HL-60/S4 treated with retinoic acid at 250 ng/mL for 4 days and 3 days (cell line): Measurements from ENCODE around the gene EPHA6.
"Not testable (repeated sequence)": the region's sequence is repeated elsewhere in the genome, so short reads cannot be mapped to it uniquely, and the experiment has no call there.

Experiments
- in situ Hi-C: fragments of 300-500 bp; cut with MboI; formaldehyde crosslinking; loops from 2 replicates; pipeline ENCODE4 v1.7.0; 2022; ENCODE audit warnings: low sequenced_read_pairs

The EPHA6 gene

DNA sequence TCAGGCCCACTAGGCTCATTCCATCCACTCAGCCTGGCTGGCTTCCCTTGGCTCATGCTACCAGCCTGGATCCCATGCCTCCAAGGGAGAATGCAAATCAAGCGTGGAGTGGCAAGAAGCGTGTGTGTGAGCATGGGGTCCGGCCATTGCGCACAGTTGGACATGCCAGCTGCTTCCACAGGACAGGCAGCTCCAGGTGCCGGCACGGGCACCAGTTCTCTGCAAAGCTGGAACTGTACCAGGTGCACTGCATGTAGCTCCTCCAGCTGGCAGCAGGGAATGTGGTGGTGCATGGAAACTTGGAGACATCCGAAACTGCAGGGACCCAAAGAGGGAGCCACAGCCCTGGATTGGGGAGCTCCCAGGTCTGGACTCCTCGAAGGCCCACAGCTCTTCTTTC, 449.8 kb downstream of the EPHA6 start:
- in situ Hi-C loops = no loop called here

- in situ Hi-C loops = no loop called here
Observed at GRCh38 chr3:97265237-97266005, 451.0 kb downstream of the EPHA6 start.

DNA sequence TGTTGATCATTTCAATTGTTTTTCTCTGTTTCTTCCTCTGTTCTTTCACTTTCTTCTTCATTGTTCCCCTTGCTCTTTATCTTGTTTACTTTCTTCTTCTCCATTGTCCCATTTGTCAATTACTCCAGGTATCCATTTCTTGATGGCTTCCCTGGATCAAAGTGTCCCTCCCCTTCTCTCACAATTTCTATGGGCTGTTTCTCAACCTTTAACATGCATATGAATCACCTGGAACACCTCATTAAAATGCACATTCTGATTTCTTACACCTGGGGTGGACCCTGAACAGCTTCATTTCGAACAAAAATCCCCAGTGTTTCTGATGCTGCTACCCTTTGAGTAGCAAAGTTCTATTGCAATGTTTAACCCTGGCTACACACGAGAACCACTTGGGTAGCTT, 454.8 kb downstream of the EPHA6 start:
- in situ Hi-C loops = no loop called here

DNA sequence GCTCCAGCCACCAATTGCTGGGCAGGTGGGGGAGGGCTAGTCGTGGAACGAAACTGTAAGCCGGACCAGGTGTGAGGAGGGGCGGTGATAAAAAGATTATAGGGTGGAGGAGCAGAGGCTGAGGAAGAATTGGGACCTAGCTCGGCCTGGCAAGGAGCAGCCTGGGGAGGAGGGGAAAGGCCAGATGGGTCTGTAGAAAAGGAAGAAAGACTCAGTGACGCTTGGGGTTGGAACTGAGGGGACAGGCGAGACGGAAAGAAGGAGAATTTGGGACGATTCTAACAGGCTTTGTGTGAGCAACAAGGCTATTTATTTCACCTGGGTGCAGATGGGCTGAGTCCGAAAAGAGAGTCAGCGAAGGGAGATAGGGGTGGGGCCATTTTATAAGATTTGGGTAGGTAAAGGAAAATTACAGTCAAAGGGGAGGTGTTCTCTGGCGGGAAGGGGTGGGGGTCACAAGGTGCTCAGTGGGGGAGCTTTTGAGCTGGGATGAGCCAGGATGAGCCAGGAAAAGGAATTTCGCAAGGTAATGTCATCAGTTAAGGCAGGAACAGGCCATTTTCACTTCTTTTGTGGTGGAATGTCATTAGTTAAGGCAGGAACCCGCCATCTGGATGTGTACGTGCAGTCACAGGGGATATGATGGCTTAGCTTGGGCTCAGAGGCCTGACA, 462.6 kb downstream of the EPHA6 start:
- in situ Hi-C loops = not testable (repeated sequence)

DNA sequence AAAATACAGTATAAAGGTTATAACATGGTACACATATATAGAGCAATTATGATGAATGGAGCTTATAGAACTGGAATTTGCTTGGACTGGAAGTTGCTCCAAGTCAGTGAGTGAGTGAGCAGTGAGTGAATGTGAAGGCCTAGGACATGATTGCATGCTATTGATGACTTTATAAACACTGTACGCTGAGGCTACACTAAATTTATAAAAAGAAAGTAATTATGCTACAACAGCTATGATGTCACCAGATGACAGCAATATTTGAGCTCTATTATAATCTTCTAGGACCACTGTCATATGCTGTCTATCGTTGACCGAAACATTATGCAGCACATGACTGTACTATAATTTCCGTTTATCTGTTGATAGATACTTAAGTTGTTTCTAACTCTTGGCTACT, 463.3 kb downstream of the EPHA6 start:
- in situ Hi-C loops = no loop called here

DNA sequence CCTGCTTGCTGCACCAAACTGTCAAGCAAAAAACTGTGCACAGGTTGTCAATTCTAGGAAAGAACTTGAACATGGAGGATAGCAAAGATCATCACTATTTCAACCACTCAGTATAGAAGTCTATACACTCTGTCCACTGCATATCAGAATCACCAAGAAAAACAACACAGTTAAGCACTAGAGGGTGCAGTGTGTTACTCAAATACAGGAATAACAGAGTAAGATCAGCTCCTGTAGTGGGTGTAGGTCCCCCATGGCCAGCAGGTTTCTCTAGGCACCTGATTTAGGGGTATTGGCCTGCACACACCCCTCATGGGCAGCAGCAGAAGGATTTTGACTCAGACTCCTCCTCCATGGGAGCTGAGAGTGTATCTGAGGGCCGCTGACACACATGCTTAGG, 464.1 kb downstream of the EPHA6 start:
- in situ Hi-C loops = no loop called here

- in situ Hi-C loops = no loop called here
Observed at GRCh38 chr3:97291901-97292300, 477.5 kb downstream of the EPHA6 start.

GRCh38 chr3:97293596-97294131, 479.3 kb downstream of the EPHA6 start:
- in situ Hi-C loops = no loop called here

- in situ Hi-C loops = no loop called here
Observed at GRCh38 chr3:97297032-97297431, 482.6 kb downstream of the EPHA6 start.

DNA sequence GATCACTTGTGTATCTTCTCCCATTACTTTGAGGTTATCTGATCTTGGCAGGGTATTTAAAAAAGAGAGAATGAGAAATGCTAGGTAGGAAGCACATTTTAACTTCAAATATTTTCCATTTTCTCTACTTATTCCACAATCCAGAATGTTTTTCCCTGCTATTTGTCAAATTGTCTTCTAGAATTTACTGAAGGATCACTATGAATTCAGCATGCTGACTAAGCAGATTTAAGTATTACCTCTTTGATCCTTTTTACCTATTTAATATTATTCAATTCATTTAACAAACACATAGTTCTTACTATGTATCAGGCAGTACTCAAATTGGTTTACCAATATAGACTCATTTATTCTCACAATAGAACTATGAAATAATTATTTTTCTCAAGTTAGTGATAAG, 486.7 kb downstream of the EPHA6 start:
- in situ Hi-C loops = no loop called here

DNA sequence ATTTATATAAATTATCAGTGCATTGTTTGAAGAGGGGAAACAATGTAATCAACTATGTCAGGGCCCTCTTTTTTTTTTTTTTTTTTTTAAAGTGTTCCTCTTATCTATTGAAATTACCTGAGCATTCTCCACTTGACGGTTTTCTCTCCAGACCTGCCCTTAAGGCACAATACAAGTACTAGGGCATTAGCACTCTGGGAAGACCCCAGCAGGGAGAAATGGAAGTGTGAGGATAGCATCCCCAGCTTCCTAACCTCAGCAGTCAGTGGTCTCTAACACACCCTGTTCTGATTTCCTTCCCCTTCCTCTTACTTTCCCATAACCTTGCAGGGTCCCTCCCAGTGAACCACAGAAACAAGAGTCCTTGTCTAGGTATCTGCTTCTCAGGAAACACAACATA, 491.8 kb downstream of the EPHA6 start:
- in situ Hi-C loops = no loop called here

GRCh38 chr3:97338375-97338774, 524.0 kb downstream of the EPHA6 start:
- in situ Hi-C loops = no loop called here

DNA sequence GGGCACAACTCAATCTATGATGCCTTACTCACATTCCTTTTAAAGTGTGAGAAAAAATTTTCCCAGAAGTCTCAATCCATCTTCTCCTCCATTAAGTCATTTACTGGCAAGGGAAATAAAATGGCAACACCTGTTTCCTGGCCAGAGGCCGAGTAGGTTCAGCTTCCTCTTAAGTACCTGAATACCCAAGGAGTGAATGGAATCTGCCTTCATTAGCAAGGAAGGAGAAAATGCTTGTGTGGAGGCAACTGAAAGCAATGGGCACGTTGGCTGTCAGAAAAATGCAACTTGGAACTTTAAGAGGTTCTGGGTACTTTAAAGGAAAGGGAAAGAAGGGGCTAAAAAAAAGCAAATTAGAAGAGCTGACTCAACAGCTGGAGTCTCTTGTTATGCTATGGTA, 526.5 kb downstream of the EPHA6 start:
- in situ Hi-C loops = no loop called here

DNA sequence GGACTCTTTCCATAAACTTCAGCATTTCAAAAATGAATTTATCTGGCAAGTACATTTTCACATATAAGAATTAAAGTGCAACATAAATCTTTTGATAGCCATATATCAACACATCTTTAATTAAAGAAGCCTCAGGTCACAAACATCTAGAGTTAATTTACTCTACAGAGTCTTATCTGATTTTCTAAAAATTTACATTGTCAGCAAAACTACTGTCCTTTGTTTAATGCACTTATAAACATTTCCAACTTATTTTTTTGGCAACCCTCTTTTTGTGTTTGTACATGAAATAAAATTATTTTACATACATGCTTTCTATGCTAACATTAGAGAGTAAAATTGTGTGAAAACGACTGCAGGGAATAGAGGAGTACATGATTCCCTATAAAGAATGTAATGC, 533.4 kb downstream of the EPHA6 start:
- in situ Hi-C loops = no loop called here

GRCh38 chr3:97350971-97351370, 536.6 kb downstream of the EPHA6 start:
- in situ Hi-C loops = no loop called here

GRCh38 chr3:97353176-97353575, 538.8 kb downstream of the EPHA6 start:
- in situ Hi-C loops = no loop called here

DNA sequence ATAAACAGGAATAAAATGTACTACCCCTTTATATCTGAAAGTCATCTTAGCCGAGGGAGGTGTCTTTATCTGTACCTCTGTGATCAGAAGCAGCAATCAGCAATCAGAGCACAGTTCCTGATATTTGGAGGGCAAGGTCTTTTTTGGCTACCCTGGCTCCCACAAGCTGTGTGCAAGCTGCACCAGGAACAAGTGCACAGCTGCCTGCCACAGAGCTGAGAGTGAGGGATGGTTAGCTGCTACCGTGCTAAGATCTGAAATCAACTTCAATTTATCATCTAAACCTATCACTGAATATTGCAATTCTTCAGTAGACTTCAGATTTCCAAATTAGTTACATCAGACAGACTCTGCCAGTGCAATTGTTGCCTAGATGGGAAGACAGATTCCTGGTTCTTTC, 545.6 kb downstream of the EPHA6 start:
- in situ Hi-C loops = no loop called here

GRCh38 chr3:97360804-97361203, 546.4 kb downstream of the EPHA6 start:
- in situ Hi-C loops = no loop called here

DNA sequence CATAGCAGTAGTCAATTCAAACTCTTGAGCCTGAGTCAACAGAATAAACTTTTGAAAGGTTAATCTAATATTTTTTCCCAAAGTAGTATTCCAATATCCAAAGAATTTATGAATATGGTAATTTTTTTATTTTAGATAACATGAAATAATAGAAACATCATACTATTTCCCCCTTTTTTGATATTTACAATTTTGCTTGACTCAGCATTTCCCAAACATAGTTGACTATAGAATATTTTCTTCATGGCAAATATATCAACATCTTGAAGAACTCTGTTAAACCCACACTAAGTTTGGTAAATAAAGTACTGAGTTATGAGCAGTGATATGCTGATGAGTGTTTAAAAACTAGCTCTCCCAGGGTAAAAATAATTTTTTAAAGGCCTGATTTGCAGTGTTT, 570.2 kb downstream of the EPHA6 start:
- in situ Hi-C loops = no loop called here

DNA sequence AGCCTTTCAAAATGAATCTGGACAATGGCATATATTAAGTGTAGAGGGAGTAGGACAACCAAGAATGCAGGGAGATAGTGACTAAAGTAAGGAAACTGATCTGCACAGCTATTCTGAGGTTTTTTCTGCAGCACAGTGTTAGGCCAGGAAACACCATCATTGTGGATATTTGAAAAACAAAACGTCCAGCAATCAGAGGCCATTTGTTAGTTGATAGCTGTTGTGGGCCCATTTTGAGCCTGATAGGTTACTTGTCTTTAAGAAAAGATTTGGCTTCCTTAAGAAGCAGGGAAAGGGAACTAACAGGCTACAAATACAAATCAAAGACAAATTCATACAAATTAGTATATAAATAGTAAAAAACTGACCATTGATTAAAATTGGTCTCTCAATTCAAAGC, 574.4 kb downstream of the EPHA6 start:
- in situ Hi-C loops = no loop called here

GRCh38 chr3:97389936-97390335, 575.5 kb downstream of the EPHA6 start:
- in situ Hi-C loops = no loop called here

- in situ Hi-C loops = no loop called here
Observed at GRCh38 chr3:97391167-97391566, 576.8 kb downstream of the EPHA6 start.
